GM18502 (cell line): ENCODE data around the gene PANK4.

Experiments used
- ATAC-seq: cut with Tn5 transposase; IDR thresholded peaks from one replicate; pipeline ENCODE4 v1.9.1; 2021; ENCODE audit warnings: mild to moderate bottlenecking; ENCODE audit not compliant: unreplicated experiment, poor library complexity

PANK4 gene

DNA sequence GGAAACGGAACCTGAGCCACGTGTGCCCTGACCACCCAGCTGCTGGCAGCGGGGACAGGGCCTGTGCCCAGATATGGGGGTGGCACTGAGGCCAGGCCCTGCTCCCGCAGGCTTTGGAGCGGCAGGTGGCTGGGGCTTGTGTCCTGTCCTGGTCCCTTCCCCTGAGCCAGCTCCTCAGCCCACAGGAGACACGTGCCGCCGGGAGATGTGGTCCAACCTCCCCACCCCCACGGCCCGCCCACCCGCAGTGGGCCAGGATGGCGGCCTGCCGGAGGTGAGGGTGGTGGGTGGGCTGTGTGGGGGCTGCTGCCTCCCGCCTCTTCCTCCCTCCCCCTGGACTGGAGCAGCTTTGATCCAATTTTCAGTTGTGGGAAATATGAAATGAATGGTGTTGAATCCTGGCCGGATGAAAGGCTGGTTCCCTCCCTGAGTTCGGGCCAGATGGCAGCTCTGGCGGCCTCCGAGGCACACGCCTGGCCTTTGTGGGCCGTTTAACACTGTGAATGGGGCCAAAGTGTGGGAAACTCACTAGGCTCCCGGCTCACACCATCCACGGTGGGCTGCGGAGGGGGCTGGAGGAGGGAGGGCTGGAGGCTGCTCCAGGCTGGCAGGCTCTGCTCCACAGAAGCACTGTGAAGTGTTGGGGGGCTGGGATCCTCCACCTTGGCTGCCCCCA lies 6.2 kb upstream of the PANK4 start:
- ATAC-seq = no peak

DNA sequence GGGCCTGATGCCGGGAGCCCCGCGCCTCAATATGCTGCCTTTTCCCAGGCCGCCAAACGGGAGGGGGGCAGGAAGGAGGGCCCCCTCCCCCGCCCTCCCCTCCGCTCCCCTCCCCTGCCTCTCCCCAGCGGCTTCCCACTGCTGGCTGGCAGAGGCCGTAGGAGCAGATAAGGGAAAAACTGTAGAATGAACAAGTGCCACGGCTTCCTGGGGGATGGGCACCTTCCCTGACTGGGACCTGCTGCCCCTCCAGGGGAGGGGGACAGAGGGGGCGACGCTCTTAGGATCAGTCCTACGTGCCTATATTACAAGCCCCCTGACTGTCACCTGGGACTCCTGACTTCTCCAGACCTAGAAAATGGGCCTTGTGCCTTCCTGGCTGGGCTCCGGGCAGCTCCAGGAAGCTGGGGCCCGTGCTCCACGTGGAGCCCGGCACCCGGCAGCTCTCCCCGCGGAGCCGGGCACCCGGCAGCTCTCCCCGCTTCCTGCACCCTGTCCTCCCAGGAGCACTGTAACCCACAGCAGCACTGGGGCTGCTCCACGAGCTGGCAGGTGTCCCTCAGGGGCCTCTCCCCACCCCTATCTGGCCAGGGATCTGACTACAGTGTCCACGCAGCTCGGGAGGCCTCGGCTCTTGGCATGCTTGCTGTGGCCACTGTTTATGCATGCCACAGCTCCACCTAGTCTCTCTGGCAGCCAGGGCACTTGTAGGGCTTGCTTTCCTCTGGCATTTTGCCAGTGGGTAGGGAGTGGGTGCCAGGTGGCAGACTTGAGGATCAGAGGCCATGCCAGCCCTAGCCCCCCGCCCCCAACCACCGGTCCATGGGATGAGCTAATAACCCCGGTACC lies 4.3 kb upstream of the PANK4 start:
- no peak for ATAC-seq

DNA sequence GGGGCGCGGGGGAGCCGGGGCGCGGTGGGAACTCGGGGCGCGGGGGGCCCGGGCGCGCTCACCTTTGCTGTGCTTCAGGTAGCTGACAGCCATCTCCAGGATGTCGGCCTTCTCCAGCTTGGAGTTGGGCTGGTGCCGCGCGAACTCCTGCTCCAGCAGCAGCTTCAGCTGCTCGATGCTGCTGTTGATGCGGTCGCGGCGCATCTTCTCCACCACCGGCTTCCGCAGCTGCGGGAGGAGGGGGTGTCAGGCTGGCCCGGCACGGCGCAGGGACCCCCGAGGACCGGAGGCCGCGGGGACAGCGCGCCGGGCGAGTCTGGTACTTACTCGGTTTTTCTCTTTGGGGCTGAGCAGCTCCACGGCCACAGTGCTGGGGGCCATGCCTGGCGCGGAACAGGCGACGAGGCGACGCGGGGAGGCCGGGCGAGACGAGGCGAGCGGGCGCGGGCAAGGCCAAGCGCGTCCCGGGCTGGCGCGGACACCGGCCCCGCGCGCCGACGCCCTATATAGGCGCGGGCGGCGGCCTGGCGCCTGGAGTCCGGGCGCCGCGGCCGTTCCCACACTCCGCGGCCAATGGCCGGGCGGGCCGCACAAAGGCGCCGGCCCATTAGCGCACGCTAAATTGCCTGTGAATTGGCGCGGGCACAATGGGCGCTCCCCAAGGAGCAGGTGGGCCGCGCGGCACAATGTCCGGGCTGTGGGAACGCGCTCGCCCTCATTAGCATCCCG lies 3.6 kb upstream of the PANK4 start, which contains the start of gene HES5:
HES5 (minus strand) TSS at position 480 of the 729 bp plus-strand sequence; CDS start at position 381, 99 bp downstream.
- ATAC-seq = no peak

DNA sequence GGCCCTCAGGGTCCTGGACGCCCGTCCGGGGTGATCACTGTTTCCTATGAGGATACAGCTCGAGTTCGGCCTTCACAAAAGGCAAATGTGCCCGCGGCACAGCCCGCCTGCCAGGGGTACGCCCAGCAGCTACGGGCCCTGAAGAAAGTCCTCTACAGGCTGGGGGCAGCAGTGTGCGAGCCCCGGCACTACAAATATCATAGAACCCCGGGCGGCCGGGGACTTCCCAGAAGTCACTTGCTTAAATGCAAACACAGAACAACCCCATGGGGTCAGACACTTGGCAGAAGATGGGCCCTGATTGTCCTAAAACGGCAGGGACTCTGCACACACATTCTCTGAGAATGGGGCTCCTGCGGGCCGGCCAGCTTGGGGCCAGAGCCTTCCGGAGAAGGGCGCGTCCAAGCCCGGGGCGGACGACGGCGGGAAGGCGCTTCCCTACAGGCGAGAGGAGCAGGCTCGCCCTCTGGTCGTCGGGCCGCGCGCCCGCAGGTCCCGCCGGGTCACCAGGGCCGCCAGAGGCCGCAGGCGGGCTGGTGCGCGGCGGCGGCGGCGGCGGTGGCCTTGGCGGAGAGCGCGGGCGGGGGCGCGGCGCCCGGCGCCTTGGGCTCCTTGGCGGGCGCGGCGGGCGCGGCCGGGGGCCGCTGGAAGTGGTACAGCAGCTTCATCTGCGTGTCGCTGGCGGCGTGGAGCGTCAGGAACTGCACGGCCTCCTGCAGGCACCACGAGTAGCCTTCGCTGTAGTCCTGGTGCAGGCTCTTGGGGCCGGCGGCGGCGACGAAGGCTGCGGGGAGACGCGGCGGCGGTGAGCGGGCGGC lies 2.8 kb upstream of the PANK4 start:
- ATAC-seq = no peak

DNA sequence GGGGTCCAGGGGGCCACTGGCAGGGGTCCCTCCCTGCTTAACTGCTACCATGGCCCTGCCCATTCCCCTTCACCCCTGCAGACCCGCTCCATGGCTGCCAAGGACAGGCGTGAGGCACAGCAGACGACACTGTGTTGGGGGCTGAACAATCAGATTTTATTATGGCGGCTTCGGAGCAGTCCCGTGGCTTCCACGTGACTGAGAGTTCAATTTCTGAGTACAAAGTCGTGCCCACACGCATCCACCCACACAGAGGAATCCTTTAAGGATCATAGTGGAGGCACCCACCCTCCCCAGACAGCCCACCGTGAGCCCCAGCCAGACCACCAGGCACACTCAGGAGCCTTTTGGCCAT lies 2.2 kb upstream of the PANK4 start:
- no peak for ATAC-seq

DNA sequence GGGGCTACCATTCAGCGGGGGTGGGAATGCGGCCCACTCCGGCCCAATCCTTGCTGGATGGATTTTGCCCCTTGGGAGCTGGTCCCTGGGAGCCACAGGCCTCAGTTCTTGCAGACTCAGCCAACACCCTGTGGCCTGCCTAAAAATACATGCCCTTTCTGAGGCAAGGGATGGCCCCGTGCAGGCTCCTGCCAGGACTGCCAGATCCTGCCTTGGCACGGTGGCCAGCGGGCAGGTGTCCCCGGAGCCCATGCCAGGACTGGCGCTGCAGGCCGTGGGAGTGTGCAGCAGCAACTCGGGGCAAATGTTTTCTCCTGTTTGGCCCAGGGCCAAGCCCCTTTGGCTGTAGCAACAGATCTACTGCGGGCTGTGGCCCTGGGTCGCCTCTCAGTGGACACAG lies 1.6 kb upstream of the PANK4 start:
- no peak for ATAC-seq

DNA sequence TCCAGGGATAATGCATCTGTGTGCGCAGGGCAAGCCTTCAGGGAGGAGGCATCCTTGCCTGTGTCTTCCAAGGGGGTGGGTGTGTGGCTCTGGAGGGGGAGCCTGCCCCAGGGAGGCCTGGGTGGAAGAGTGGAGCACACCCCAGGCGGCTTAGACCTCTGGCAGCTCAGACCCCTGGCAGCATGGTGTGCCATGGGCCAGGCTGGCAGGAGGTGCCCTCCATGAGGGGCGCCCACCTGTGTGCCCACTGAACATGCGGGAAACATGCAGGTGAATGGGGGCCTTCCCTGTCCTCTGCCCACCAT lies 1.1 kb upstream of the PANK4 start:
- ATAC-seq = no peak

DNA sequence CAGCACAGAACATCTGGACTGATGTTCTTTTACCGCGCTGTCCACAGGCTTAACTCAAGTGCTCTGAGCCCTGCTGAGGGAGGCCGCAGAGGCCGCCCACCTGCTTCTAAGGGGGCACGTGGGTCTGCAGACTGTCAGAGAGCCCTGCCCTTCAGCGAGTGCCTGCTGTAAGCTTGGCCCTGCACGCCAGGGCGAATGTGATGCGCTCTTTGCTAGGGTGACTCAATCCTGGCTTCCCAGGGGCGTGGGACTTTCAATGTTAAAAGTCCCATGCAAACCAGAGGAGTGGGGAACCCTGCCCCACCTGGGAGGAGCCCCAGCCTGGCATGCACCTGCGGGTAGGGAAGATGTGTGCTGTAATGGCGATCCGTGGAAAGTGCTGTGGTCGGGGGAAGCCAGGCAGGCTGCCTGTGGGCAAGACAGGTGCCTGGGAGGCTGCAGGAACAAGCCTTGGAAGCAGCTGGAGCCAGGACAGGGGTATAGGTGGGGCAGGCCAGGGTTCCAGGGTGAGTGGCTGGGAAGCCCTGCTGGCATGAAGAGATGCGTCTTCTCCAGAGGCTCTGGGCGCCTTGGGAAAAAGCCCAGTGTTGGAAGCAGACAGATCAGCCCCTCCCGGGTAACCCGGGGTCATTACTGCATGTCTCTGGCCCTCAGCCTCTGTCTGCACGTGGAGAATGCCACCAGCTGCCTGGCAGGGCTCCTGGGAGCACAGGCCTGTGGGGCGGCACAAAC lies 594 bp upstream of the PANK4 start:
- peak; percentile 38 for ATAC-seq

DNA sequence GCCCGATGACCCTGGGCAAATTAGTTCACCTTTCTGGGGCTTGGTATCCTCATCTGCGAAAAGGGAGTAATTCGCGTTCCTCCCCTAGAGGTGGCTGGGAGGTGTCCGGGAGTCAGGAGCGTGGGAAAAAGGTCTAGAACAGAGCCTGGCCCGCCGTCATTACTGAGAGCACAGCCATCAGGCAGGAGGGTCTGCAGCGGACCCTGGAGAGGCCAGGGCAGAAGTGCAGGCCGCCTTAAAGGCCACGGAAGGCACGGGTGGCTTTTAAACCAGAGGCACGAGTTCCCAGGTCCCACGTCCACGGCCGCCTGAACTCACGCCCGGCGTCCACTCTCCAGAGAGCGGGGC lies 850 bp downstream of the PANK4 start:
- no peak for ATAC-seq

DNA sequence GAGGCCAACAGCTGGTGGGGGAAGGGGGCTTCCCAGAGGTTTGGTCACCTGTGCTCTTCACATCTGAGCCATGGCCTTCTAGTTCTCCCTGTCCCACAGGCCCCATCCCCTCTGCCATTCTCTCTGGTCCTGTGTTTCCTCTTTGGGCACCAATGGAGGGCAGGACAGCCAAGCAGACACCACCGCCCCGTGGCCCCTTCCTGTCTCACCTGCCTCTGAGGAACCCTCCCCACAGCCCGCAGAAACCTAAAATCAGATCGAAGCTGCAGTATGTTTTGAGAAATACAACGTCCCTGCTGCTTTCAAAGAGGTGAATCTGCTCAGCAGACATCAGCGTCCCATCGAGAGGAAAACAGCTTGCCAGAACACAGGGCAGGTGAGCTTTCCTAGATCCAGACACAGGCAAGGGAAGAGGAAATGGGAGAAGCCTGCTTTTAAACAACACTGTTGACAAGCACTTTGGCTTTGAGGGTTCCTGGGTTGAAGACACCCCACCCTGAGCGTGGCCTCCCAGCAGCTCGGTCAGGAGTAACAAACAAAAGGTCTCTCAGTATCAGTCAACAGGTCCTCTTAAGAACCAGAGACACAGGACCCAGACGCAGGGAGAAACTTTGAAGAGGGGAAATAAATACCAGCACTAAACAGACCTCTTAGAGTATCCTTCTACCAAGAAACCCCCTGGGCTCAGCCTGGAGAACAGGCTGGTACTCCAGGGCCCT lies 2.3 kb downstream of the PANK4 start:
- ATAC-seq = no peak

DNA sequence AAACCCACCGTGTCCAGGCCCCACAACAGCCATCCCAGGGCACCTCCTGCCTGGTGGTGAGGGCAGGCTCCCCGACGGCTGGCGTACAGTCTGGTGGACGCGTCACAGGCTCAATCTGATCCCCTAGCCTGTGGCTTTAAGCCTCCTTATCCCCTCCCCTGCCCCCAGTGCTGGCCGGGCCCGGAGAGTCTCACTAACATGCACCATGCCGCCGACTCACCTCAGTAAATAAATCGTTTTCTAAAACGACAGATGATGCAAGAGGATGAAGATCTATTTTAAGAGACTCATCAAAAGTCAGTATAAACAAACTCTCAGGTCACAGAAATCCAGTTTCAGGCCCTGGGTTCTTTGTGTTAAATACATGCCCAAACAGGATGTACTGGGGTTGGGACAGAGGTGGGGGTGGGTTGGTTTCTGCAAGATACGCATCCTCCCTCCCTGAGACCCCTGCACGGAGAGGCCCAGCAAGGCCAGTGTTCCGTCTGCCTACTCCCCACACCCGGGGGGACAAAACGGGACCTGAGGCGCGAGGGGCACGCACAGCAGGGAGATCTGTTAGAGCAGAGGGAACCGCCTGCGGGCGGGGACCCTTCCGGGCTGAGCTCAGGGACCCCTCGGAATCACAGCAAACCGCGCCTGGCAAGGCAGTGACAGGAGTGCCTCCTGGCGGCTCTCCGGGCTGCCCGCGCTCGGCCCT lies 3.1 kb downstream of the PANK4 start:
- no peak for ATAC-seq

DNA sequence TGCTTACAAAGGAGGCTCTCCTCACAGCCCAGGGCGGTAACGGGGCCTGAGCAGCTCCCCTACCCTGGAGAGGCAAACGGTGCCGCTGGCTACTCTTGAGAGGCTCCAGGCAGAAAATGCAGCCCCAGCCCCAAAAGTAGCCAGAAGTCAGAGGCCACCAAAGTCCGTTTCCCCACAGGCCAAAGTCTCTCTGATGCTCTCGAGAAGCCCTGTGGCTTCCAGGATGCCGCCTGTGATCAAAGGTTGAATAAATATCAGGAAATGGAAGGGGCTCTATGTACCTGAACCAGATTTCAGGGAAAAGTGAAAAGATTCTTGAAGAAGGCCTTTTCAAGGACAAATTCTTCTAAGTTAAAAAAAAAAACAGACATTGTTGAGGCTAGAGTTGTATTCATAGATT lies 4.2 kb downstream of the PANK4 start:
- ATAC-seq = no peak

DNA sequence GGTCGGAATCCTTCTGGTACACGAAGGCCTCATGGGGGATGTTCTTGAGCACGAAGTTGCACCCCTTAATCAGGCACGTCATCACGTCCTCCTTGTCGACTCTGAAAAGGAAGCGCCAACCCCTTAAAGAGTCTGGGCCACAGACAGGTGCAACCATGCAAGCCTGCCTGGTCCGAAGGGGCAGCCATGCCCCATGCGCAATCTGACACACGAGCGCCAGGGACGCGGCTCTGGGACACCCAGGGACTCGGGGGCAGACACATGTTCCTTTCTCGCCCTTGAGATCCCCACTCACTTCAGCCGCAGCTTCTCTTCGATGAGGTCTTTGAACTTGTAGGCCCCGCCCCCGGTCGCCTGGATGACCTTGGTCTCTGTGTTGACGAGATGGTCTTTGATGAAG lies 5.6 kb downstream of the PANK4 start:
- ATAC-seq = no peak

DNA sequence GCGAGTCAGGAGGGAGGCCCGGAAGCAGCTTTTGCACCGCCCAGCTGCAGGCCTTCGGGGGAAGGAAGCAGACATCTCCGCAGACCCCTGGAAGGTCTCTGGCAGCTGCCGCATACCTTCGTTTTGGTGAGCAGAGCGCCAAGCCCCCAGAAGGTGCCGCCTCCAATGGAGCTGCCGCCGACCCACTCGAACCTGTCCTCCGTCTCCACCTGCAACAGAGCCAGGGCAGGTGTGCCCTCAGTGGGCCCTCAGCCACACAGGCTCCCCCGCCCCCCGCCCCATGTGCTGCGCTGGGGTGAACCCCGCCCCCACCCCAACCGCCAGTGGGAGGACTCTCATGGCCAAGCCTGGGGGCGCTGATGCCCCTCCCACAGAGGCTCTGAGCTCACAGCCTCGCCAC lies 6.2 kb downstream of the PANK4 start:
- ATAC-seq = no peak

DNA sequence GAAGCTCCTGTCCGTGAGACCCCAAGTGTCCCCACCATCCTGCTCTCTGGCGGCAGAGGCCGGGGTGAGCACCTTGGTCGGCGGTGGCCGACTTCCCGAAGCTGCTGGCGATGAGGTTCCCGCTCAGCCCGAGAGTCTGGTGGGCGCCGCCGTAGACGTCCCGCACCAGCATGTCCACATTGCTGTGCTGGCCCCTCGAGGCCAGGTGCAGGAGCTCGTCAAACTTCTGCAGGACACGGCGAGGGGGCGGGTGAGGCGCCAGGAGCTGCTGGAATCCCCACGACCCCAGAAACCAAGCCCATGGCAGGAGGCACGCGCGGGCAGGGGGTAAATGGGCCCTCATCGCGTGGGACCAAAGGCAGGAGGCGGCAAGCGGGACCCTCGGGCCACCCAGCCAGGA lies 6.7 kb downstream of the PANK4 start:
- no peak for ATAC-seq

DNA sequence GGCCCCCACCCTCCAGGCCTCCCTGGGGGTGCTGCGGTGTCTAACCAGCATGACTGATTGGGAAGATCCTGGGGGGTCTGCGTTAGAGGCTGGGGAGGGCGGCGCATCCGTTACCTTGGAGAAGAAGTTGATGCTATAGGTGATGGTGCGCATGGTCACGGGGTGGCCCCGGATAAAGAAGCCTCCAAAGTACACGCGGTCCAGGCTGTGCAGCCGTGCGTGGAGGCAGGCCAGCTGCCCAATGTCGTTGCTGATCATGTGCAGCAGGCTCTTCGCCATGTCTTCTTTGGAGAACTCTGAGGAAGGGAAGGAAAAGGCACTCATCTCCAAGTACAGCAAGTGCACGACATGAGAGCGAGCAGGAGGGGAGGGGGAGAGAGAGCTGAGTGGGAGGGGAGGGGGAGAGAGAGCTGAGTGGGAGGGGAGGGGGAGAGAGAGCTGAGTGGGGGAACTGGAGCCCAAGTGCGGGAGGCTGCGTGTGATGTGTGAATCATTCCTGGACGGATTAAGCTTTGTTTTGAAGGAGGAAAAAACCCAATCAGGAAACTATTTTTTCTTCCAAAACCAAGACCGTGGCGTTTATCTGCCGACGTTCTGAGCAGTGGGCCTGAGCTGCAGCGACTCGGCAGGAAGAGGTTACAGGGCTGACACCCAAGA lies 7.2 kb downstream of the PANK4 start:
- no peak for ATAC-seq

DNA sequence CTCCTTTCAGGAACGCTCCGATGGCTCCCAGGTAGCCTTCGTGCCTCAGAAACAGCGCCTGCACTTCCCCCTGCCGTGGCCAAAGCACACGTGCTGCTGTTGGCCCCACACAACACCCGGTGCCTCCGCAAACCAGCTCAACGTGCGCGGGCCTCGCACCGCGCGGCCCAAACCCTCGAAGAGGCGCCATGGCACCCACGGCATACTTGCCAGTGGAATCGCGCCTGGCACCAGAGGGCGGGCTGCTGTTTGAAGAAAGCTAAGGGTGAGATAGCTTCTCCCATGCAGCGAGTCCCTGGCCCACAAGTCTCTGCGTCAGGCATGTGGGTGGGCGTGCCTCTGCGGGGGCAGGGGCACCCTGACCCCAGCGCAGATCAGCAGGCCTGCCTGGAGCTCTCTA lies 7.9 kb downstream of the PANK4 start:
- no peak for ATAC-seq

DNA sequence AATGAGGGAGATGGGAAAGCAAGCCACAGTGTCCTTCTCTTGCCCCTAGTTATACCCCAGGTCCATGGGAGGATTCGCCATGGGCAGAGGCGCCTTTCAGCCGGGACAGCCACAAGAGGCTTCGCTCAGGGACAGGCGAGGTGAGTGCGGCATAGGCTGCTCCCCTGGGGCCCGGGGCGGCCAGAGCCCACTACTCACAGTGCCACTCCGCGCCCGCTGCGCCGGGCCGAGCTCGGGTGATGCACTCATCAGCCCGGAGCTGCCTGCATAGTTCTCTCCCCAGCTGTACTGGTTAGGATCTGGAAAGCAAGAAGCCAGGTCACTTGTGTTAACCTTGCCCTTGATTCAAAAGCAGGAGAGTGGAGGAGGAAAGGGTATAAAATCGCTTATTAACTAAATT lies 8.4 kb downstream of the PANK4 start:
- ATAC-seq = no peak
